DLD1 (cell line): ENCODE measurements around the gene HDAC3.
"Not testable (repeated sequence)": the region's sequence is repeated elsewhere in the genome, so short reads cannot be mapped to it uniquely, and the experiment has no call there.

ENCODE experiments used
- in situ Hi-C: cut with HindIII; loops from 2 replicates; pipeline ENCODE4 v1.10.0; 2017; ENCODE audit warnings: low sequenced_read_pairs

Gene HDAC3

DNA sequence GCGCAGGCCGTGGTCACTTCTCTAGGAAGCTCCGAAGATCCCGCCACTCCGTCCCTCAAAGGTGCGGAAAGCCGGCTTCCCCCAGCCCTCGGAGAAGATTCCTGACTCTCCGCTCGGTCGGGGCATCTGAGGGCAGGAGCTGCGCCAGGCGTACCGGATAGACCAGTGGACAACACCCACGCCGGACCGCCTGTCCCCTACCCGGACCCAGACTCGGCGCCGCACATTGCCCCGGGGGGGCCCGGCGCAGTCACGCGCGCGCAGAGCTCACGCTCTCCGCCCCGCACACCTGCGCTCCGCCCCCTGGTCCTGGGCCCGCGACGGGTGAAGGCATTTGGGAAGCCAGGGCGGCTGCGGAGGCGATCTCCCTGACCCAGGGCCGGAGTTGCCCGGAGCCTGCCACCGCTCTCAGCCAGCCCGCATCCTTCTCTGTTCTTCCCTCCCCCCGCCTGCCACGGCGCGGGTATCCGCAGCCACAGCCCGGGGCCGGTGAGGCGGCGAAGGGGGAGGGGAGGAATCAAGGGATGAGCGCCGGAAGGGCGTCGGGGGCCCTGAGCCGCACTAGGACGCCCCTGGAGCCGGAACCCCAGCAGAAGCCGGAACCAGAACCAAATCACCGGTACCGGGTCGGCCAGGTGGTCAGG, 596 bp upstream of the HDAC3 start:
- in situ Hi-C loops = no loop called here

- in situ Hi-C loops = no loop called here
Observed at GRCh38 chr5:141636106-141636412, 590 bp downstream of the HDAC3 start.

- in situ Hi-C loops = no loop called here
Observed at GRCh38 chr5:141635646-141636045, 1.0 kb downstream of the HDAC3 start.

- in situ Hi-C loops = no loop called here
Observed at GRCh38 chr5:141634720-141635119, 1.9 kb downstream of the HDAC3 start.

GRCh38 chr5:141633871-141634561, 2.6 kb downstream of the HDAC3 start:
- in situ Hi-C loops = no loop called here

DNA sequence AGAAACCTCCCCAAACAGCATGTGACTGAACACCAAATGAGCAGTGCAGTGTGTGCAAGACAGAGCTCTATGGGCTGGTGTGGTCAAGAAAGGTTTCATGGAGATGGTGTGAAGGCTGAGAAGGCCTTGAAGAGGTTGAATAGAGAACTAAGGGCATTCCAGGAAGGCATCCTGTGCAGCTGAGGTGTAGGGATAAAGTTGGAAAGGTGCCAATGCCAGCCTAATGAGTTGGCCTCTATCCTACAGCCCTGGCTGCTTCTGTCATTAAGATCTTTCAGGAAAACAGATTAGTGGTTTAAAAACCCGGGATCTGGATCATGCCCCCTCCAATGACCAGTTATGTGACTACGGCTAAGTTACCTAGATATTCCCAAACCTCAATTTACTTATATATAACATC, 4.0 kb downstream of the HDAC3 start:
- in situ Hi-C loops = no loop called here

DNA sequence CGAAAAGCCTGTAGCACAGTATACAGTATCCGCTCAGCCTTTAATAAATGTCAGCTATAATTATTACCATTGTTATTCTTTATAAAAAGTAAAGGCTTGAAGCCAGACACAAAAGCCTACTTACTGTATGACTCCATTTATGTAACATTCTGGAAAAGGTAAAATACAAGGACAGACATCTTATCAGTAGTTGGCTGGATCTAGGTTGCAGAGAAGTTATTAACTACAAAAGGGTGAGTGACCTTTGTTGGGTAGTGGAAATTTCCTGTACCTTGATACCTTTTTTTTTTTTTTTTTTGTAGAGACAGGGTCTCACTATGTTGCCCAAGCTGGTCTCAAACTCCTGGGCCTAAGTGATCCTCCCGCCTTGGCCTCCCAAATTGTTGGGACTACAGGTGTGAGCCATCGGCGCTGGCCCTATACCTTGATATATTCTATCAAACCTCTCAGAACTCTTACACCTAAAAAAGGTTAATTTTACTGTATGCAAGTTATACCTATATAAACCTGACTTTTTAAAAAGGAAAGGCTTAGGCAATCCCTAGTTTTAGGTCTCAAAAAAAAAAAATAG, 6.0 kb downstream of the HDAC3 start:
- in situ Hi-C loops = no loop called here

GRCh38 chr5:141628175-141628788, 8.4 kb downstream of the HDAC3 start:
- in situ Hi-C loops = no loop called here

GRCh38 chr5:141623611-141624010, 13.0 kb downstream of the HDAC3 start:
- in situ Hi-C loops = no loop called here

DNA sequence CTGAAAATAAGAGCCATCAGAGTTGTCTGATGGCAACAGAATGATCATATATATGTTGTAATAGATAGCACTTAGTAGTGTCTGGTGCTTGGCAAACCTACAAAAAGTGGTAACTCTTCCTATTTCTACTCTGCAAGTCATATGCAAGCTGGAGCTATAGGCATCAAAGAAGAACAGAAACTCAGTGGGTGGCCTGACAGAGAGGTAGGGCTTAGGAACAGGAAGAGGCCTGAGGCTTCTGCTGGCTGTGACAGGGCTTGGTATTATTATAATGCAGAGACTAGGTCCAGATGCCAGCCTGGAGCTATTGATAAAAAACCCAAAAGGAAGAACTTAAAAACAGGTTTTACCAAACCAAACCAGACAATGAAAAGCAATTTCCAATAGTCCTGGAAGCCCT, 13.5 kb downstream of the HDAC3 start:
- in situ Hi-C loops = no loop called here

DNA sequence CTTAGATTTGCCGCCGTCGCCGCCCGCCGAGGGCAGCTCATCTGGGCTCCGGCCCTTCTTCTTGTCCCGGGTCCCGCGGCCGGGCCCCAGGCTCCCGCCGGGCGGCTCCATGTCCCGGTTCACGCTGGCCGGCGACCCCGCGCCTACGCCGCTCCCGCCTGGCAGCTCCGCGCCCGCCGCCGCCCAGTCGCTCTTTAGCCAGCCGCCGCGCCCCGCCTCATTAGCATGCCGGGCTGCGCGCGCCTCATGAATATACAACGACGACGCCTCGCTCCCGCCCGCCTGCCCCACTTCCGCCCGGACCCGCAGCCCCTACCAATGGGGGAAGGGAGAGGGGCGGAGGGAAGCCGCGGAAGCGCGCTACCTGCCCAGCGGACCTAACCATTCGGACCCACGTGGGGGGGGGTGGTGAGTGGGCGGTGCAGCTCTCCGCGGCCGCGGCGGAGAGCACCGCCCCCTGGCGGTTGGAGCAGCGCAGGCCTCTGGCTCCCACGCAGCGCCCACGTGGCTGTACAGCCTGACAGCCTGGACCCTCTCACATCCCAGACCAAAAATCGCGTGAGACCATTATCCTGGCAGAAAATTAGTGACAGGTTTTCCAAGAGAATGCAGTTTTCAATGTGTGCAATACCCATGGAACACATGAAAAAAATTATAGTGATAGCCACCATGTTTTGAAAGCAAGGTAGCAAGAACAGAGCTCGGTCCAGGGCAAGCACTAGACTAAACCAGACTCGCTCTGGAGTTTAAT, 17.7 kb downstream of the HDAC3 start, which contains the start of gene DIAPH1:
Gene DIAPH1 (minus strand): TSS at position 197 of the 751 bp plus-strand sequence. CDS start 86 bp downstream, at position 111.
- in situ Hi-C loops = no loop called here

GRCh38 chr5:141618030-141618803, 18.4 kb downstream of the HDAC3 start:
- in situ Hi-C loops = no loop called here

DNA sequence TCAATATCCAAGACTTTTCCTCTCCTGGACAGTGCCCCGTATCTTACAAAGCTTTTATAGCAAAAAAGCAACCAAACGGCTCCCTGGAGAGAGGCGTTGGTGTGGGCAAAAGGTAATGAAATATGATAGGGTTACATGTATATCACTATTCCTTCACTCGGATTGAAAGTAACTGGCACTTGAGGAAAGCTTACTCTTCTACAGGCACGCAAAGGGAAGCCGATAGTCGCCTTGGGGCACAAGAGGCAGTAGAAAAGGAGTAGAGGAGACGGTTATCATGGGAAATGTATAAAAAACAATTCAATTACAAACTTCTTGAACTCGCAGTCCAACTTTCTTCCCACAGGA, 19.0 kb downstream of the HDAC3 start:
- in situ Hi-C loops = no loop called here

- in situ Hi-C loops = no loop called here
Observed at GRCh38 chr5:141617128-141617527, 19.5 kb downstream of the HDAC3 start.

DNA sequence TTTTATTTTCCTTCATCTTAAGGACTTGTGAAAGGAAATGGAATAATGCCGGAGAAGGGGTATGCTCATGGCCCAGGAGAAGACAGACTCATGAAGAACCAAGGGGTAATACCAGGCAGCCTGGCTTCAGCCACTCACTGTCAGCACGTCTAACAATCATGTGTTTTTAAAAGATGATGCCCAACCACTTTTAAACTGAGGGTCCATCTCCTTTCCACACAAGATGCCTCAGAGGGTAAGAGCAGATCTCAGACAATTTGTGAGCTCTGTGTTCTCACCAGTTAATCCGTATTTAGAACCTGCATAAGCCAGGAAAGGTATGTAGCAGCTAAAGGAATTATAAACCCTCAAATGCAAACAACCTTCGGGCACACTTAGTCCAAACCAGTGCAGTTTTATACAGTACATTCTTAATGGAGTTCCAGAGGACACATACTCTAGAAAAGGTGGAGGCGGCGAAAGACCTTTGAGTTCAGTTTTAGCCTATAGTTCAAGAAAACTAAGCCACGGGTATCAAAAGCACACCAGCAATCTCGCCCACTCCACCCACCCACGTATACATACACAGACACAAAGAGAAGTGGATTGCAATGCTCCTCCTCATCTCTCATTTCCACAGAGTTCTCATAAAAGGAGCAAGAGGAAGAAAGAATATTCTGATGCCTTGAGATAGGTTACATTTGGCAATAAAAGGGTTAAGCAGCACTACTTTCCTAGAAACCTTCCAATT, 20.5 kb downstream of the HDAC3 start:
- in situ Hi-C loops = no loop called here

- in situ Hi-C loops = no loop called here
Observed at GRCh38 chr5:141613344-141613743, 23.3 kb downstream of the HDAC3 start.

- in situ Hi-C loops = no loop called here
Observed at GRCh38 chr5:141611289-141611688, 25.4 kb downstream of the HDAC3 start.

GRCh38 chr5:141609921-141610320, 26.7 kb downstream of the HDAC3 start:
- in situ Hi-C loops = not testable (repeated sequence)

- in situ Hi-C loops = no loop called here
Observed at GRCh38 chr5:141609044-141609443, 27.6 kb downstream of the HDAC3 start.

- in situ Hi-C loops = no loop called here
Observed at GRCh38 chr5:141608557-141608956, 28.1 kb downstream of the HDAC3 start.
